ENCODE data around the gene CACNA2D2. TPM values are rescaled to one million over a fixed set of nuclear protein-coding genes. Genes with fewer than 3 reads are reported as not detected.

CACNA2D2 gene
- total RNA-seq, 4 donors from 2014 or later = 0.19 to 3.6 (median 0.94) TPM

- TF ChIP-seq CTCF (IDR thresholded peaks at IDR 0.05) = no peak
- ATAC-seq (ENCODE audit: low FRiP score) (no peak), DNase-seq (ENCODE audit: low spot score) (no peak)
Observed at GRCh38 chr3:50357481-50357880, 146.0 kb downstream of the CACNA2D2 start.

GRCh38 chr3:50356553-50356952, 146.9 kb downstream of the CACNA2D2 start:
- no peak for DNase-seq (ENCODE audit: low spot score)
- no peak for TF ChIP-seq CTCF (IDR thresholded peaks at IDR 0.05)
- ATAC-seq (ENCODE audit: low FRiP score) = no peak

- no peak for TF ChIP-seq CTCF (IDR thresholded peaks at IDR 0.05)
- DNase-seq (ENCODE audit: low spot score) (no peak), ATAC-seq (ENCODE audit: low FRiP score) (no peak)
Observed at GRCh38 chr3:50355829-50356552, 147.4 kb downstream of the CACNA2D2 start.

- TF ChIP-seq CTCF (IDR thresholded peaks at IDR 0.05) = no peak
- no peak for ATAC-seq (ENCODE audit: low FRiP score)
- no peak for DNase-seq (ENCODE audit: low spot score)
Observed at GRCh38 chr3:50354850-50355249, 148.6 kb downstream of the CACNA2D2 start.

GRCh38 chr3:50354186-50354764, 149.2 kb downstream of the CACNA2D2 start:
- ATAC-seq (ENCODE audit: low FRiP score) (no peak), DNase-seq (ENCODE audit: low spot score) (no peak)
- no peak for TF ChIP-seq CTCF (IDR thresholded peaks at IDR 0.05)

- DNase-seq (ENCODE audit: low spot score) (no peak), ATAC-seq (ENCODE audit: low FRiP score) (no peak)
- no peak for TF ChIP-seq CTCF (IDR thresholded peaks at IDR 0.05)
Observed at GRCh38 chr3:50353245-50354004, 150.0 kb downstream of the CACNA2D2 start.
